GM23248 (cell line): ENCODE results near the gene B3GNT4.
"Not testable (repeated sequence)": the region's sequence is repeated elsewhere in the genome, so short reads cannot be mapped to it uniquely, and the experiment has no call there.

Experiments used
- EZH2 ChIP-seq: fragments of 200-600 bp; sonication (generic); IDR thresholded peaks from 2 replicates; pipeline ENCODE4 v1.6.1; 2018; ENCODE audit warnings: antibody characterized with exemption, mild to moderate bottlenecking; ENCODE audit not compliant: insufficient read depth, poor library complexity, severe bottlenecking
- EZH2phosphoT487 ChIP-seq: fragments of 200-600 bp; sonication (generic); IDR thresholded peaks from 2 replicates; pipeline ENCODE4 v1.6.1; 2018; ENCODE audit warnings: antibody characterized with exemption, moderate library complexity, mild to moderate bottlenecking, low read depth; ENCODE audit not compliant: insufficient read depth

GRCh38 chr12:122176473-122176872 lies 27.0 kb upstream of the B3GNT4 start:
- TF ChIP-seq EZH2, EZH2phosphoT487: not testable (repeated sequence)
